K562 (cell line): Measurements from ENCODE around the gene TRIM38. TPM values are rescaled to one million over a fixed set of nuclear protein-coding genes. Genes with fewer than 3 reads are reported as not detected.

Experiments
- AFF1 ChIP-seq, 2 experiments: fragments of 450-650 bp; IDR thresholded peaks; 2 replicates each; pipeline ENCODE4 v1.6.1; 2018; ENCODE audit warnings: mild to moderate bottlenecking in 2 of 2, low read depth in 1 of 2; ENCODE audit not compliant: partially characterized antibody in 2 of 2
- ATF2 ChIP-seq: sonication (generic); formaldehyde crosslinking; IDR thresholded peaks from 2 replicates; pipeline ENCODE4 v1.8.1; 2022; ENCODE audit warnings: missing genetic modification reagents
- CTCF ChIP-seq, 3 experiments: IDR thresholded peaks in 2 of 3; conservative IDR thresholded peaks in 1 of 3; 2 replicates each; pipeline ENCODE4 v1.5.1; 2011 to 2012; ENCODE audit warnings: low read length in 3 of 3, mild to moderate bottlenecking in 3 of 3, control low read depth in 2 of 3, improper control_type of control experiment in 1 of 3, inconsistent platforms in 1 of 3, low read depth in 1 of 3, mixed read lengths in 1 of 3, moderate library complexity in 1 of 3; ENCODE audit not compliant: insufficient read depth in 2 of 3
- JUND ChIP-seq, 2 experiments: IDR thresholded peaks; 2 replicates in 1 of 2; 3 replicates in 1 of 2; pipeline ENCODE4 v1.6.1; 2011; ENCODE audit warnings: borderline replicate concordance in 2 of 2, low read depth in 2 of 2, low read length in 2 of 2, improper control_type of control experiment in 1 of 2, missing biosample characterization in 1 of 2, missing genetic modification characterization in 1 of 2, missing genetic modification reagents in 1 of 2
- NBN ChIP-seq: fragments of 450-650 bp; IDR thresholded peaks from 2 replicates; pipeline ENCODE4 v1.6.1; 2016; ENCODE audit warnings: low read depth, mild to moderate bottlenecking
- NFRKB ChIP-seq: fragments of 450-650 bp; IDR thresholded peaks from 2 replicates; pipeline ENCODE4 v1.6.1; 2016; ENCODE audit warnings: low read depth
- NONO ChIP-seq, 2 experiments: fragments of 200-400 bp in 1 of 2; fragments of 450-650 bp in 1 of 2; formaldehyde crosslinking in 1 of 2; IDR thresholded peaks; 2 replicates each; pipeline ENCODE4 v1.6.1; 2017; ENCODE audit warnings: low read depth in 2 of 2, mild to moderate bottlenecking in 2 of 2, moderate library complexity in 2 of 2, low read length in 1 of 2
- NR2F6 ChIP-seq: fragments of 450-650 bp; formaldehyde crosslinking; IDR thresholded peaks from 2 replicates; pipeline ENCODE4 v1.4.0; 2020; ENCODE audit warnings: mild to moderate bottlenecking
- TAF9B ChIP-seq: fragments of 450-650 bp; IDR thresholded peaks from 2 replicates; pipeline ENCODE4 v1.6.1; 2018; ENCODE audit warnings: mild to moderate bottlenecking; ENCODE audit not compliant: partially characterized antibody
- TCF7L2 ChIP-seq: fragments of 150-350 bp; IDR thresholded peaks from 2 replicates; pipeline ENCODE4 v1.6.1; 2016; ENCODE audit warnings: low read depth, mild to moderate bottlenecking, low read length, moderate library complexity
- ZBTB12 ChIP-seq: fragments of 250-450 bp; sonication (Bioruptor Pico); IDR thresholded peaks from 2 replicates; pipeline ENCODE4 v1.4.0; 2020
- ZNF184 ChIP-seq: sonication (generic); formaldehyde crosslinking; IDR thresholded peaks from 2 replicates; pipeline ENCODE4 v1.5.0; 2020; ENCODE audit warnings: missing genetic modification reagents
- ZNF224 ChIP-seq: sonication (generic); formaldehyde crosslinking; IDR thresholded peaks from 2 replicates; pipeline ENCODE4 v1.8.0; 2022; ENCODE audit warnings: mild to moderate bottlenecking, missing genetic modification reagents
- ZNF445 ChIP-seq: fragments of 250-450 bp; sonication (Bioruptor Pico); IDR thresholded peaks from 2 replicates; pipeline ENCODE4 v1.4.0; 2020; ENCODE audit warnings: low read depth, mild to moderate bottlenecking, moderate library complexity
- ZNF57 ChIP-seq: fragments of 450-650 bp; formaldehyde crosslinking; IDR thresholded peaks from 2 replicates; pipeline ENCODE4 v1.4.0; 2020; ENCODE audit warnings: mild to moderate bottlenecking, moderate library complexity
- ZNF707 ChIP-seq: fragments of 250-450 bp; sonication (Bioruptor Pico); conservative IDR thresholded peaks from 2 replicates; pipeline ENCODE4 v1.8.0; 2022; ENCODE audit warnings: inconsistent platforms, mild to moderate bottlenecking, moderate library complexity
- polyA plus RNA-seq, 8 experiments: library from polyadenylated mRNA; depleted of rRNA in 4 of 8; stranded (reverse) in 5 of 8; unstranded in 3 of 8; fragments of >200 nt; fragmentation: Nextera tagmentation in 2 of 8; fragmentation: Illumina TruSeq in 1 of 8; extraction: Ambion mirVana in 2 of 8; extraction: Trizol in 1 of 8; gene quantifications; 2 replicates each; pipeline versions ENCODE4 v1.2.1 to v1.2.3, GENCODE V29; 2011 to 2014; ENCODE audit warnings: inconsistent platforms in 1 of 8, missing spikeins in 1 of 8
- total RNA-seq, 7 experiments: library from RNA; depleted of rRNA in 6 of 7; stranded (reverse); fragments of >200 nt in 6 of 7; fragmentation: Illumina TruSeq in 2 of 7; extraction: Trizol in 2 of 7; gene quantifications; 2 replicates each; pipeline versions ENCODE4 v1.2.1 to v1.2.3, GENCODE V29; 2011 to 2021; ENCODE audit warnings: low replicate concordance in 1 of 7

Gene TRIM38
- total and polyA plus RNA-seq, 9 of the 15 experiments (the other 6 are each of a cell fraction or from before 2014, with no cell fraction given), result 1.7 to 6.7 (median 6.3) TPM

GRCh38 chr6:25962149-25963127 is at the start of gene TRIM38 (continued):
- no peak for TF ChIP-seq ATF2
- 0 out of 2 replicates have a peak, but pooled peaks have one; percentile 5 for TF ChIP-seq NR2F6
- peak; percentile 54; the same call in 1 of the 2 replicates for TF ChIP-seq NFRKB
- TF ChIP-seq ZNF445 (CRISPR knock-in tag), result no peak
- no peak for TF ChIP-seq ZNF224 (CRISPR knock-in tag)
- TF ChIP-seq ZNF184, result no peak
- TF ChIP-seq CTCF (IDR thresholded peaks at IDR 0.05 in 2 of 3, conservative IDR thresholded peaks at IDR 0.05 in 1 of 3; ENCODE audit: insufficient read depth in 2 of 3, low read depth in 1 of 3, low read length in 3 of 3), result no peak
- peak; percentile 58 for TF ChIP-seq TAF9B
- TF ChIP-seq ZNF707 (CRISPR knock-in tag), result no peak
- TF ChIP-seq JUND (IDR thresholded peaks at IDR 0.05; ENCODE audit: borderline replicate concordance, low read depth, low read length), result no peak; the same call in 1 of the 2 replicates
- TF ChIP-seq JUND (tag; IDR thresholded peaks at IDR 0.05; ENCODE audit: borderline replicate concordance, low read depth, low read length), result no peak
- no peak for TF ChIP-seq AFF1 (IDR thresholded peaks at IDR 0.05; ENCODE audit: low read depth in 1 of 2, partially characterized antibody in 2 of 2)
- TF ChIP-seq ZNF57 (CRISPR knock-in tag), result no peak
- TF ChIP-seq NONO (IDR thresholded peaks at IDR 0.05; ENCODE audit: low read depth in 2 of 2, low read length in 1 of 2), result no peak
- no peak for TF ChIP-seq TCF7L2
- TF ChIP-seq NBN, result peak; percentile 57
- TF ChIP-seq ZBTB12 (CRISPR knock-in tag), result no peak
